GM19395 (cell line): ENCODE results near the gene NUDT19.
"Not testable (repeated sequence)": the region's sequence is repeated elsewhere in the genome, so short reads cannot be mapped to it uniquely, and the experiment has no call there.

Experiments
- ATAC-seq: cut with Tn5 transposase; IDR thresholded peaks from one replicate; pipeline ENCODE4 v1.9.1; 2021; ENCODE audit warnings: mild to moderate bottlenecking, moderate library complexity; ENCODE audit not compliant: unreplicated experiment

NUDT19 gene

DNA sequence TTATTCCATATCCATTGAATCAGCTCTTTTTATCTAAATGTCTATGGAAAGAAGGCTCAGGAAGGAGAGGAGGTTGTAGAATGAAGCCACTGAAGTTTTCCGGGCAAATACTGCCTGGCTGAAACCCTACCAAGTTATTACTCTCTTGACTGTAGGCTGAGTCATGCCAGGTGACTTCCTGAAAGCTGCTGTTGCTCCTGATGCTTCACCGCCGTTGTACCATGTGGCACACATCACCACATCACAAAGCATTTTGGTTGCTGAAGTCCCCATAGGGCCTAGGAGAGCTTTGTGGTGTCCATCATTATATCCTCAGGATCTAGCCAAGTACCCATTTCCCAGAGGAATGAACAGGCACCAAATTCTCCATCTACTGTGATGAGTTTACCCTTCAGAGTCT is 16.8 kb downstream of the NUDT19 start:
- no peak for ATAC-seq

DNA sequence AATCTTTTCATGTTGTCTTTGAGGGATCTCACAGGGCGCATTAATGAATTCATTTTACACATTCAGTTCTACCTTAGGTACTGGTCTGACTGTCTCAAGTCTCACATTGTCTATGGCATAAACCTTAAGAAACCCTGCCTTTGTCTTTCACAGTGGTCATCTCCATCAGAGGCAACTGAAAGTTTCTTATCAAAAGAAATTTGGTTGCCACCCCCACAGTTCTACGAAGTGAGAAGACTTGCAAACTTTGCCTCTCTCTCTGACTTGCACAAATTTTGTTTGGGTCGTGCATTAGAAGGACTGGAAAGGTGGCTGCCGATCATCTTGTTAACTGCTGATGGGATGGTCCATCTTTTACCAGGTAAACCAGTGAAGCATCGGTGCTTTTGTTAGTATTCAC is 17.4 kb downstream of the NUDT19 start:
- ATAC-seq, result no peak

DNA sequence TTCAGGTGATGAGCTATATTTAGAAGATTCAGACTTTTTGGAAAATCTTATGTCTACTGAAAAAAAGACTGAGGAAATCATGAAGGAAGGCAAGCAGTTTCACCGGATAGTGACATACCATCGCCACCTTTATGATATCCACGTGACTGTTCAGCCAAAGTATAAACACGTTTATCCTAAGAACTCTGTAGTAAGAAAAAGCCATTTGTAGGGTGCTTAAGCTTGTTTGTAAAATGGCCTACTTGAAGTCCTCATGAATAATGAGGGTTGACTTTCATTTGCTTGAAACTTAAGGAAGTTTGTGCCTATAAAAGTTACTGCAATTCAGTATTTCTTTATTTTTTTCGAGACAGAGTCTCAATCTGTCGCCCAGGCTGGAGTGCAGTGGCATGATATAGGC is 20.1 kb downstream of the NUDT19 start:
- no peak for ATAC-seq

DNA sequence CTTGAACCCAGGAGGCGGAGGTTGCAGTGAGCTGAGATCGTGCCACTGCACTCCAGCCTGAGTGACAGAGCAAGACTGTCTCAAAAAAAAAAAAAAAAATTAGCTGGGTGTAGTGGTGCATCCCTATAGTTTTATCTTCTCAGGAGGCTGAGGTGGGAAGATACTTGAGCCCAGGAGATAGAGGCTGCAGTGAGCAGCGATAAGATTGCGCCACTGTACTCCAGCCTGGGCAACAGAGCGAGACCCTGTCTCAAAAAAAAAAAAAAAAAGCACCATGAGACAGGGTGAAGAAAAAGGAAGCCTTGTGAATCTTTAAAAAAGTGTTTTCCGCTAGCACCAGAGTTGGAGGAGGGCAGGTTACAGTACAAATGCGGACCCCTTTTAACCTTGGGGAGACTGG is 24.6 kb downstream of the NUDT19 start:
- not testable (repeated sequence) for ATAC-seq

DNA sequence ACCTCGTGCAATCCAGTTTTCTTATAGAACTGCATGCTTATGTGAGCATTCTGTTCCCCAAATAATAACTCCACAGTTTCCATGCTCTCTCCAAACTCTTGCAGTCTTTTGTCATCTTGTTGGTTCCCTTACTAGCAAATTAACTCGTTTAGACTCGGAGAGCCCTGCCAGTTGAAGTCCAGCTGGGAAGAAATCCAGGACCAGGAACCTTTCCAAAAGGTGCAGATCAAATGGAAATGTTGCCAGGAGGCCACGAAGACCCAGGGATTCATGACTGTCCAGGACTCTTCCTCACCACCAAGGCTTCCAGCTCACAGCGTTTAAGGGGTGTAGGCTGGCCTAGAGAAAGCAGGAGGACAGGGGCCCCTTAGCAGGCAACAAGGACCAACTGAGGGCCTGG is 25.9 kb downstream of the NUDT19 start:
- no peak for ATAC-seq

DNA sequence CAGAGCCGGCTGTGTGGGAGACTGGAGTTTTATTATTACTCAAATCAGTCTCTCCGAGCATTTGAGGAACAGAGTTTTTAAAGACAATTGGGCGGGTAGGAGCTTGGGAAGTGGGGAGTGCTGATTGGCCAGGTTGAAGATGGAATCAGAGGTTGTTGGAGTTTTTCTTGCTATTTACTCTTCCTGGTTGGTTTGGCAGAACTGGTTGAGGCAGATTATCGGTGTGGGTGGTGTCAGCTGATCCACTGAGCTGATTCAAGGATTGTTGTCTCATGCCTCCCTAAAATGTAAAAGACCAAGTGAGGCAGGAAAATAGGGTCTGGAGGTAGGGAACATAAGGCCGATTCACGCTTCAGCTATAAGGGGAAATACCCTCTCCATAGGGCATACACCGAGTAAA is 26.7 kb downstream of the NUDT19 start:
- ATAC-seq, result no peak

DNA sequence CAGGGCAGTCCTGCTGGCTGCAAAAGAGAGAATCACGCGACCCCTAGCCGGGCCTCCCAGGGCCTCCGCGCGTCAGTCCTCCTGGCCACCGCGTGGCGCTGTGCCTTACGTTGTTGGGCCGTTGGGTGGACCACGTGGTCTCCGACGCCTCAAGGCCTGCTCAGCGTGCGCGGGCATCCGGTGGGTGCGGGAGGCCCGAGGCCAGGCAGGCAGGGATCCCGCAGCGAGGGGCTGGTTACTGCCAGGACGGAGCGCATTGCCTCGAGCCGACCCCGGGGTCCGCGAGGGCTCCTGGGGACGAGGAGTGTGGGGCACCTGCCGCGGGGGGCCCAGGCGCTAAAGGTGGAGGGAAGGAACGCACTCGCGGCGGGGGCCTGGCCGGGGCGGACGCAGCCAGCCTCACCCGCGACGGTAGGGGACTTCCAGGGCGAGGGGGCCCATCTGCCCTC is 28.0 kb downstream of the NUDT19 start, which contains the start of gene TDRD12:
TDRD12 (plus strand) TSS at position 157 of the 449 bp plus-strand sequence. CDS start 306 bp downstream, outside the sequence.
- no peak for ATAC-seq

DNA sequence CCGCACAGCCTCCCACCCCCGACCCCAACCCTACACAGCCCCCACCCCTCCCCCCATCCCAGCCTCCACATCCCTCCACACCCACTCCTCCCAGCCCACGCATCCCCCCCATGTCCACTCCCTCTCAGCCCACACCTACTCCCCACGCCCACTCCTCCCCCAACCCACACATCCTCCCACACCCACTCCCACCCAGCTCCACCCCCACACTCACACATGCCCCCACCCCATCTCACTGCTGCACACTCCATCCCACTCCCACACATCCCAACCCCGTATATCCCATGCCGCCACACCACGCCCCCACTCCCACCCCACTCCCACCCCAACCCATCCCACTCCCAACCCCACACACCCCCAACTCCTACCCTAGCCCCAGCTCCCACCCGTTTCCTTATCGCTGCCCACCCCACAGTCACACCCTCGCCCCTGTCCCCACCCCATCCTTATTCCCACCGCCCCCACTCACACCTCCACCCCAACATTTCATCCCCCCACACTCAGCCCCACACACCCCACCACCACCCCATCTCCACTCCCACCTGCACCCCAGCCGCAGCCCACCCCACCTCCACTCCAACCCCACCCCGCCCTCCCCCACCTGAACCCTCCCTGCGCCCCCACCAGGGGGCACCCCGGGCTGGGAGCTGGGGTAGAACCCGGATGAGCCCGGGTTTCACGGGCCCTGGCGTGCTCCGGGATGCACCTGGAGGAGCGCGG is 28.8 kb downstream of the NUDT19 start:
- no peak for ATAC-seq

DNA sequence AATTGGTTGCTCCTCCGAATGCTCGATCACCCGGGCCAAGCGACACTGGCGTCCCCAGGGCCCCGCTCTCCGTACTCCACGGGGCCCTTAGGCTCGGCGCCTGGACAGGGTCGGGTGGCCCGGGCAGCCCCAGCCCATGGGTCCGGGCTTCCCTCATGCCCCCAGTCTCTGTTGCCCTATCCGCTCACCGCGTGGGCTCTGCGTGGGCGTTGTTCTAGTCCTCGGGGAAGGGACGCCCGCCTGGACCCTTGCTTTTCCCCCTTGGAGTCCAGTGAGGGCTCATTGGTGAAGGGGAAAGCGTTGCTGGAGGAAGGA is 29.3 kb downstream of the NUDT19 start:
- ATAC-seq, result no peak

DNA sequence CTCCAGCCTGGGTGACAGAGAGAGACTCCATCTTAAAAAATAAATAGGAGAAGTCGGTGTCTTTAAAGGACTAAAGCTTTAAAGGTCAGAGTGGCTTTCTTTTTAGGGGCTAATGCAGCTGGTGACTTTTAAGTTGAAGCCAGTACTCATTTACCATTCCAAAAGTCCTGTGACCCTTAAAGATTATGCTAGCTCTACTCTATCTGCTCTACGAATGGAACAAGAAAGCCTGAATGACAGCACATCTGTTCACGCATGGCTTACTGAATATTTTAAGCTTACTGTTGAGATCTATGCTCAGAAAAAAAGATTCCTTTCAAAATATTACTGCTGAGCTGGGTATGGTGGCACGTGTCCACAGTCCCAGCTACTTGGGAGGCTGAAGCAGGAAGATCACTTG is 44.3 kb downstream of the NUDT19 start:
- ATAC-seq, result no peak

DNA sequence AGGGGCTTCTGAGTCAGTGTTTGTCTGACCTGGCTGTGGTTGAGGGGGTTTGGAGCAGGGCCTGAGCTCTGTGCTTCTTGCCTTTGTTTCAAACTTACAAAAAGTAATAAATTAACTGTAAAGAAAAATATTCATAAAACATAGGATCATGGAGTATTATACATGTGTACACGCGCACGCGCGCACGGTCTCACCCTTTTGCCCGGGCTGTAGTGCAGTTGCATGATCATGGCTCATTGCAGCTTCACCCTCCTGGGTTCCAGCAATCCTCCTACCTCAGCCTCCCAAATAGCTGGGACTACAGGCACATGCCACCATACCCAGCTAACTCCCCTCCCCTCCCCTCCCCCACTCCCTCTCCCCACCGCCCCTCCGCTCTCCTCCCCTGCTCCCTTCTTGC is 51.4 kb downstream of the NUDT19 start:
- ATAC-seq, result no peak

DNA sequence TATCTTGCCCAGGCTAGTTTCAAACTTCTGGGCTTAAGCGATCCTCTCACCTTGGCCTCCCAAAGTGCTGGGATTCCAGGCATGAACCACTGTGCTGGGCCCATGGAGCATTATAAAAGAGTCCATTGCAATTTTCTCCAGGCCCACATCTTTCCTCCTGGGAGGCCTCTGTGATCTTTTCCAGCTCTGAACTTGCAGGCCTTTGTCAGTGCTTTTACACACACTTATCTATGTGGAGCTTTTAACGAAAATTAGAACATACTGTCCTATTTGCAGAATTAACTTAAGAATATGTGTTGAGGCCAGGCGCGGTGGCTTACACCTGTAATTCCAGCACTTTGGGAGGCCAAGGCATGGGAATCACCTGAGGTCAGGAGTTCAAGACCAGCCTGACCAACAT is 51.8 kb downstream of the NUDT19 start:
- no peak for ATAC-seq

DNA sequence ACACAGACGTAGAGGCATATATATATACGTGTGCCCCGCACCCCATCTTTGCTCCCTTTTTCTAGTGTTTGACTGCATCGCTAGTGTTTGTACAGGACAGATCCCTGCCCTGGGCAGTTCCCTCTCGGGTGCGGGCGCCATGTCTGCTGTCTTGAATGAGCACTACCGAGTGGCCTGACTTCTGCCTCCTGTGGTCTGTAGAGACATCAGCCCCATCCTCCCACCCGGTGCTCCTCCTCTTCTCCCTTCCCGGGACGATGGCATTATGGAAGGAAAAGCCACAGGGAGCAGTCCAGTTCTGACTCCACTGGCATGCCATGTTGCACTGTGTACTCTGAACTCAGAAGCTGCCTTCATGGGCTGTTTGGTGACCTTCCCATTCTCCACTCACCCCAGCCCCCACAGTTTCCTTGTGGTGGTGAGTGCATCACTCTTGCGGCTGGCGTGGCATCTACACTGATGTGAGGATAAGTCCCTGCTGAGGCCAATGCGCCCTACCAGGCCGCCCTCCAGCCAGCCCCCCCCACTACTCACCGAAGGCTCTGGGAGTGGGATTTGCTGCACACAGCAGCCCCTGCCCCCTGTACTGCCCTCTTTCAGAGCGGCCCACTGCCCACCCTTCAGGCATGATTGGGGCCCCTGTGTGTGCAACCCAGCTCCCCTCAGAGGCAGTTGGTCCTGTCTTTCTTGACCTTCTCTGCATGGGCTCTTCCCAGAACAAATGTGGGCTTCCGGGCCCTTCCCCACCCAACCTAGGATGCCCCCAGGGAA is 53.1 kb downstream of the NUDT19 start:
- ATAC-seq, result no peak

DNA sequence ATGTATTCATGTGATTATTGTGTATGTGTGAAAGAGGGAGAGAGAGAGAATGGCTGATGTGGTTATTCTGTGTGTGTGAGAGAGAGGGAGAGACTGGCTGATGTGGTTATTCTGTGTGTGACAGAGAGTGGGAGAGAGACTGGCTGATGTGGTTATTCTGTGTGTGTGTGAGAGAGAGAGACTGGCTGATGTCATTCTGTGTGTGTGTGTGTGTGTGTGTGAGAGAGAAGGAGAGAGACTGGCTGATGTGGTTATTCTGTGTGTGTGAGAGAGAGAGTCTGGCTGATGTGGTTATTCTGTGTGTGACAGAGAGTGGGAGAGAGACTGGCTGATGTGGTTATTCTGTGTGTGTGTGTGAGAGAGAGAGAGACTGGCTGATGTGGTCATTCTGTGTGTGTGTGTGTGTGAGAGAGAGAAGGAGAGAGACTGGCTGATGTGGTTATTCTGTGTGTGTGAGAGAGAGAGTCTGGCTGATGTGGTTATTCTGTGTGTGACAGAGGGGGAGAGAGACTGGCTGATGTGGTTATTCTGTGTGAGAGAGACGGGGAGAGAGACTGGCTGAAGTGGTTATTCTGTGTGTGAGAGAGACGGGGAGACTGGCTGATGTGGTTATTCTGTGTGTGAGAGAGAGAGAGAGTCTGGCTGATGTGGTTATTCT is 54.1 kb downstream of the NUDT19 start:
- not testable (repeated sequence) for ATAC-seq

DNA sequence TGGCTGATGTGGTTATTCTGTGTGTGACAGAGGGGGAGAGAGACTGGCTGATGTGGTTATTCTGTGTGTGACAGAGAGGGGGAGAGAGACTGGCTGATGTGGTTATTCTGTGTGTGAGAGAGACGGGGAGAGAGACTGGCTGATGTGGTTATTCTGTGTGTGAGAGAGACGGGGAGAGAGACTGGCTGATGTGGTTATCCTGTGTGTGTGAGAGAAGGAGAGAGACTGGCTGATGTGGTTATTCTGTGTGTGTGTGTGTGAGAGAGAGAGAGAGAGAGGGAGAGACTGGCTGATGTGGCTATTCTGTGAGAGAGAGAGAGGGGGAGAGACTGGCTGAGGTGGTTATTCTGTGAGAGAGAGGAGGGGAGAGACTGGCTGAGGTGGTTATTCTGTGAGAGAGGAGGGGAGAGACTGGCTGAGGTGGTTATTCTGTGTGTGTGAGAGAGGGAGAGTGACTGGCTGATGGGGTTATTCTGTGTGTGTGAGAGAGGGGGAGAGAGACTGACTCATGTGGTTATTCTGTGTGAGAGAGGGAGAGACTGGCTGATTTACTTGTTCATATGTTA is 55.1 kb downstream of the NUDT19 start:
- ATAC-seq, result peak; percentile 56

DNA sequence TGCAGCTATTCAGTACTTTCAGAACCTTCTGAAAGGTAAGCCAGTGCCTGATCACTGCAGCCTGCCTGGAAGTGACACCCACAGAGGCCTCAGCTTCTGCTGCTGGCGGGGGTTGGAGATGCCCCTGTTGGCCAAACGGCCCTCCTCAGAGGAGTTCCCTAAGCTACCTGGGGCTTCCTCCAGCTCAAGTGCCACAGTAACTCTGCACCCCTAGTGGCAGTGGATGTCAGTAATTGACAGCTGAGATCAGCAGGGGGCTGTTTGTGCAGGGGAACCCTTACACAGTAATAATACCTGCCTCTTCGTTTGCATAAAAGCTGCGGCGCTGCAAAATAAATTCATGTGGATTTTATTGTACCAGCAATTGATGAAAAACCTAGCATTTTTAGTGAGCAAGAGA is 56.9 kb downstream of the NUDT19 start:
- ATAC-seq, result no peak

DNA sequence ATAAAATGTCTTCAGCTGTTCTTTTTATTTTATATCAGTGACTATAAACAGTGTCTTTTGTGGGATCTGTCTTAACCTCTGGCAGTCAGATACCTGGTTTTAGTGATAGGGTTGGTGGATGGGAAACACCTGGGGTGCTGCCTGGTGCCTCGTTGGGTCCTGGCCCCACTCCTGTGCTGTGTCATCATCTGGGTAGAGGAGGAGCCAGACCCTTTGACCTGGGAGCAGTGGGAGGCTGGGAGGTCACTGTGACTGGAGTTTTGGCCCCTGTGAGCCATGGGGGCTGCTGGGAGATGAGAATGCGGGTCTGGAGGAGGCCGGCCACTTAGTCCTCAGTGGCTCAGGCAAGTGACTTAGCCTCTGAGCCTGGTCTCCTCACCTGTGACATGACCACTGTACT is 57.3 kb downstream of the NUDT19 start:
- ATAC-seq, result no peak

DNA sequence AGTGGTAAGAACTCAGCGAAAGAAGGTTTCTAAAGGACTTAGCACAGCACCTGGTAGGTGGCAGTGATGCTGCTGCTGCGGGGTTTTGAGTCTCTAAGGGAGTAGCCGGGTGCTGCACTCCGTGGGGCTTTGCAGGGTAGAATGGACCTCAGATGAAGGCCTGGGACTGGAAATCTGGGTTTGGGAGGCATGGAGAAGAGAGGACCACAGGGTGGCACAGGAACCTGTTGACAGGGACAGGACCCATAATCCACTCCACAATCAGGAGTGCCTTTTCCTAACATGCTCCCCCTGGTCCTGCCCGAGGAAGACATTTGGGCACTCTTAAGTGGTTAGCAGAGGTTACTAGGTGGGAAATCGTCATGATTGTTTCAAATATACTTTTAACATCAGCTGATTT is 57.7 kb downstream of the NUDT19 start:
- ATAC-seq, result no peak

DNA sequence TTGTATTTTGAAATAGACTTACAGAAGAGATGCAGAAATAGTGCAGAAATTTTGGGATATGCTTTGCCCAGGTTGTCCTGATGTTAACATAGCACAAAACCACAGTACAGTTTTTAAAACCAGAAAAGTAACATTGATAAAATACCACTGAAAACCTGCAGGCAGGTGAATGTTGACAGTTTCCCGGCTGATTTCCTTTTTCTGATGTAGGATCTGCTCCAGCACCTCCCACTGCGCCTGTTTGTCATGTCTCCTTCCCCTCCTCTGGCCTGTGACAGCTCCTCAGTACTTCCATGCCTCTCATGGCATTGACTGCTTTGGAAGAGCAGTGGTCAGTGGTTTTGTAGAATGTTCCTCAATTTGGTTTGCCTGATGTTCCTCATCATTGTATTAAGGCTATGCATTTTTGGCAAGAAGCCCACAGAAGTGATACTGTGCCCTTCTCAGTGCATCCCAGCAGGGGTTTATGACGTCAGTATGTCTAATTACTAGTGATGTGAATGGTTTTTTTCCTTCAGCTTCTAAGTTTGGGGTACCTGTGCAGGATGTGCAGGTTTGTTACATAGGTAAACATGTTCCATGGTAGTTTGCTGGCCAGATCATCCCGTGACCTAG is 58.9 kb downstream of the NUDT19 start:
- no peak for ATAC-seq

DNA sequence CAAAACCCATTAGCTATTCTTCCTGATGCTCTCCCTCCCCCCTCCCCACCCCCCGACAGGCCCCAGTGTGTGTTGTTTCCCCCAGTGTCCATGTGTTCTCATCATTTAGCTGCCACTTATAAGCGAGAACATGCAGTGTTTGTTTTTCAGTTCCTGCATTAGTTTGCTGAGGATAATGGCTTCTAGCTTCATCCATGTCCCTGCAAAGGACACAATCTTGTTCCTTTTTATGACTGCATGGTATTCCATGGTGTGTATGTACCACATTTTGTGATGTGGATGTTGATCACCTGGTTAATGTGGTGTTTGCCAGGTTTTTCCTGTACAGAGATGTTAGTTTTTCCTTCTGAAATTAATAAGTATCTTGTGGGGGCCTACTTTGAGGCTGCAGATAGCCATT is 59.4 kb downstream of the NUDT19 start:
- no peak for ATAC-seq

DNA sequence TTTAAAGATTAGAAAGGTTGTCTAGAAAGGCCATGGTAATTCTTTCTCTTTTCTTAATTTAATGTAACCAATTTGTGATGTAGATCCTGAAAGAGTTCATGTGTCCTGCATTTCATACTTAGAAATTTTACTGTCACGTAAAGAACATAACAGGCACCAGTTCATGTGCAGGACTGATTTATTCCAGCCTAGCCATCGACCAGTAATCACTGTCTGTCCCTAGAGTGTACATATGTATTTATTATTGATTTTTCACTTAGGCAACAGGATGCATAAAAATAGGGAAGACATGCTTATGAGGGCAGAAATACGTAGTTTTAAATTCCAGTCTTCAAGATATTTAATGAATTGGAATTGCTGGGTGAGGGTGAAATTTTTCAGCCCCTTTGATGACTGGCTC is 65.6 kb downstream of the NUDT19 start:
- no peak for ATAC-seq
